HFFc6 (cell line): ENCODE results near the gene ABITRAM. TPM values are rescaled to one million over a fixed set of nuclear protein-coding genes. Genes with fewer than 3 reads are reported as not detected.

ENCODE experiments used
- DNase-seq: peaks from one replicate; pipeline ENCODE4 v3.0.0-alpha.2; 2018
- H3K27ac Mint-ChIP-seq: 2 replicates; pipeline ENCODE4 v1.8.0; 2020; ENCODE audit warnings: mild to moderate bottlenecking, mixed read lengths
- H3K27me3 Mint-ChIP-seq: 2 replicates; pipeline ENCODE4 v1.8.0; 2021; ENCODE audit warnings: mild to moderate bottlenecking, moderate library complexity, mixed read lengths; ENCODE audit not compliant: insufficient read depth
- H3K36me3 Mint-ChIP-seq: 2 replicates; pipeline ENCODE4 v1.8.0; 2021; ENCODE audit warnings: low read depth, mixed read lengths
- H3K4me1 Mint-ChIP-seq: 2 replicates; pipeline ENCODE4 v1.8.0; 2020; ENCODE audit warnings: low read depth, mixed read lengths
- H3K4me3 Mint-ChIP-seq: 2 replicates; pipeline ENCODE4 v1.8.0; 2020; ENCODE audit warnings: mild to moderate bottlenecking, moderate library complexity, mixed read lengths
- H3K9me3 Mint-ChIP-seq: 2 replicates; pipeline ENCODE4 v1.8.0; 2020; ENCODE audit warnings: mild to moderate bottlenecking, mixed read lengths
- CTCF ChIP-seq: fragments of 200-600 bp; sonication (generic); IDR thresholded peaks from 2 replicates; pipeline ENCODE4 v1.5.0; 2021; ENCODE audit warnings: antibody characterized with exemption, mild to moderate bottlenecking
- total RNA-seq, 6 experiments: library from RNA; stranded (reverse); fragmentation: NEBNext Ultra II Directional; extraction: Animal tissue kit (Norgen Biotek cat#: 25700); gene quantifications; 2 replicates in 1 of 6; 3 replicates in 5 of 6; pipeline ENCODE4 v1.2.3, GENCODE V29; 2021

Gene ABITRAM
- total RNA-seq, 6 experiments from 2014 or later: 12.5 to 14.0 (median 13.1) TPM

- TF ChIP-seq CTCF: peak; percentile 87
- Mint-ChIP-seq H3K27ac (no peak overlapping the region), H3K4me1 (peaks cover 10% of the 10 kb centered on the region), H3K27me3 (no peaks in the 10 kb centered on the region; the same call in 1 of the 2 replicates), H3K9me3 (no peaks in the 10 kb centered on the region), H3K4me3 (no peak overlapping the region), H3K36me3 (peaks cover 5% of the 10 kb centered on the region; the same call in 1 of the 2 replicates)
- peak; percentile 34 for DNase-seq
These were observed 19.9 kb downstream of the ABITRAM start for GRCh38 chr9:108953983-108954574.

DNA sequence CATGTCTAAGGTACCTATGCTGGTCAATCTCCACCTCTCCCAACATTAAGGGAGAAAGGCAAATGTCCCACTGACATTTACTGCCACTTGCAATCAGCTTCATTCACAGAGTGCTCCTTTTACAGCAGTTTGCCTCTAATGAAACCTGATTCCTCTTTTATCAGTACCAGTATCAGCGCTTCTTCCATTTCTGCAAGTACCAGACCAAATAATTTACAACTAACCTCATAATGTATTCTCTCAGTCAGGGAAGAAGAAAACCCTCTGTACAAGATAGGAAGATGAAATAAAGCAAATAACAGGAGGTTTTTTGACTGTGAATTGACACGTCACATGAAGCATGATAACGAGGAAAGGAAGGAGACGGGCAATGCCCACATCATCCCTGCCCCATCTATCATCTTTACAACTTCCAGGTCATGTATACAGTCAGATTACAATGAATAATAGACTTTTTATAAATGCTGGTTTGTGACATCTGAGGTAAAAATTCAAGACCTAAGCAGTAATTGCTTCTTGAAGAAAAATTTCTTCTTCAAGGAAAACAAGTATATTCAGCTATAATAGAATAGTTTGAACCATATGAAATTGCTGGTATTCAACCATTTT, 21.9 kb downstream of the ABITRAM start:
- no peak overlapping the region for H3K27ac Mint-ChIP-seq
- no peaks in the 10 kb centered on the region for H3K9me3 Mint-ChIP-seq
- TF ChIP-seq CTCF: no peak
- DNase-seq: no peak
- no peak overlapping the region for H3K4me3 Mint-ChIP-seq
- H3K27me3 Mint-ChIP-seq: no peaks in the 10 kb centered on the region; the same call in 1 of the 2 replicates
- H3K4me1 Mint-ChIP-seq: peaks cover 10% of the 10 kb centered on the region
- H3K36me3 Mint-ChIP-seq: peaks cover 5% of the 10 kb centered on the region; the same call in 1 of the 2 replicates

- TF ChIP-seq CTCF: no peak
- no peaks in the 10 kb centered on the region; the same call in 1 of the 2 replicates for H3K27me3 Mint-ChIP-seq
These were observed 22.4 kb downstream of the ABITRAM start for GRCh38 chr9:108956631-108957026.

DNA sequence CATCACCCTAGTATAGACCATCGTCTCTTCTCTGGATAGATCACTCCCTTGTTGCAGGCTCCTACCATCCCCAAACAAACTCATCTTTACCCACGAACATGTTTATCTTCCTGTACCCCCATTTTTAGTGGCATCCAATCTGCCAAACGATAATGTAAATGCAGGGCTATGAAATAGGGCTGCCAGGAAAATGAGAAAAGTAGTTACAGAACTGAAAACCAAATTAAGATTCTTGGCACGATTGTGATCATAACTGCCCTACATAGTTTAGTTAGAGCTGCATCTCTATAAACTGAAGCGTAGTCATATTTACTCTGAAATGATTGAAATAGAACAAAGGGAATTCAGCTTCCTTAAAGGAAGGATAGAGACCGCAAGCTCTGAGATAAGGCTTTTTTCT, 26.1 kb downstream of the ABITRAM start:
- Mint-ChIP-seq H3K4me1 (peaks cover 16% of the 10 kb centered on the region), H3K4me3 (no peak overlapping the region), H3K9me3 (no peaks in the 10 kb centered on the region)

More at GRCh38 chr9:108956631-108957026, 22.4 kb downstream of the ABITRAM start:
- Mint-ChIP-seq H3K27ac (no peak overlapping the region), H3K9me3 (no peaks in the 10 kb centered on the region), H3K4me3 (no peak overlapping the region), H3K4me1 (peaks cover 10% of the 10 kb centered on the region), H3K36me3 (peaks cover 3% of the 10 kb centered on the region; the same call in 1 of the 2 replicates)
- DNase-seq: no peak

GRCh38 chr9:108961151-108961550, 27.0 kb downstream of the ABITRAM start:
- Mint-ChIP-seq H3K27me3 (no peaks in the 10 kb centered on the region), H3K4me3 (no peak overlapping the region), H3K27ac (no peak overlapping the region), H3K4me1 (peaks cover 19% of the 10 kb centered on the region), H3K36me3 (peaks cover 17% of the 10 kb centered on the region; the same call in 1 of the 2 replicates), H3K9me3 (no peaks in the 10 kb centered on the region)
- TF ChIP-seq CTCF: no peak
- DNase-seq: no peak

More for the DNA sequence above, 26.1 kb downstream of the ABITRAM start:
- H3K36me3 Mint-ChIP-seq: peaks cover 14% of the 10 kb centered on the region; the same call in 1 of the 2 replicates
- no peak for DNase-seq
- no peak for TF ChIP-seq CTCF
- no peak overlapping the region for H3K27ac Mint-ChIP-seq
- H3K27me3 Mint-ChIP-seq: no peaks in the 10 kb centered on the region; the same call in 1 of the 2 replicates
